Measurements from ENCODE around the gene BAIAP2L2.

GRCh38 chr22:38079804-38080203 lies 30.7 kb downstream of the BAIAP2L2 start:
- no peak for TF ChIP-seq POLR2A (IDR thresholded peaks at IDR 0.05)
- no peak for TF ChIP-seq CTCF (IDR thresholded peaks at IDR 0.05)

All from testis (tissue), 2 donors.